NCI-H2196 treated with DMSO at 0.1 percent for 48 hours (cell line): ENCODE results near the gene RBM4B.
"Not testable (repeated sequence)": the region's sequence is repeated elsewhere in the genome, so short reads cannot be mapped to it uniquely, and the experiment has no call there.

Source experiments
- DNase-seq: peaks from one replicate; lab custom pipeline; 2025; ENCODE audit not compliant: unreplicated experiment; lab: John Stamatoyannopoulos, UW

Gene RBM4B

DNA sequence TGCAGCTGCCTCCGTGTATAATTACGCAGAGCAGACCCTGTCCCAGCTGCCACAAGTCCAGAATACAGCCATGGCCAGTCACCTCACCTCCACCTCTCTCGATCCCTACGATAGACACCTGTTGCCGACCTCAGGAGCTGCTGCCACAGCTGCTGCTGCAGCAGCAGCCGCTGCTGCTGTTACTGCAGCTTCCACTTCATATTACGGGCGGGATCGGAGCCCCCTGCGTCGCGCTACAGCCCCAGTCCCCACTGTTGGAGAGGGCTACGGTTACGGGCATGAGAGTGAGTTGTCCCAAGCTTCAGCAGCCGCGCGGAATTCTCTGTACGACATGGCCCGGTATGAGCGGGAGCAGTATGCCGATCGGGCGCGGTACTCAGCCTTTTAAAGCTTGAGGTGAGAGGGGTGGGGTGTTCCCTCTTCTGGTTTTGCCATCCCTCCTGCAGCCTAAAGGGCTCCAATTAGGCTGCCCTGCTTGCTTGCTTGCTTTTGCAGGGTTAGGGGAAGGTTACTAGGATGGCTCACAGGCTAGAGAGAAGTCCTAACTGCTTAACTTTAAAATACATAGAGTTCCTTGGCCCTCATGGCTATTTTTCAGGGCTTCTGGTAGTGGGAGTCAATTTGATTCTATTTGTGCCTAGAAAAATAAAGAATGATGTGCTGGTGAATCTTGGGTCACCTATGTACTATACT lies 33.8 kb downstream of the RBM4B start:
- no peak for DNase-seq

DNA sequence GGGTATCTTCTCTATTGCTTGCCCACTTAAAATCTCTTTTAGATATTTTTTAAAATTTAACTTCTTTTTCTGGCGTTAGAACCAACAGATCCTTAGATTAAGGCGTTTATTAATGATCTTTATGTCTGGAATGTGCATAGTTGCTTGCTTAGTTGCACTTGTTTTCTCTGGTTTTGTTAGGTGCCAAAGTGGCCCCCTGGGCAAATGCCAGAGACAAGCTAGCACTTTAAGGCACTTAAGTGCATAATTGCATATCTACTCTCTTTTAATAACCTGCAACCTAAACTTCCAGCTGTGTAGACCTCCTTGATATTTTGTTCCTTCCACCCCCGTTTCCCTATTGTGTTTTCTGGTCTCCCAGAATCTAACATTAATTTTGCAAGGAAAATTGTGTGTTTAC lies 35.9 kb downstream of the RBM4B start:
- DNase-seq: no peak

DNA sequence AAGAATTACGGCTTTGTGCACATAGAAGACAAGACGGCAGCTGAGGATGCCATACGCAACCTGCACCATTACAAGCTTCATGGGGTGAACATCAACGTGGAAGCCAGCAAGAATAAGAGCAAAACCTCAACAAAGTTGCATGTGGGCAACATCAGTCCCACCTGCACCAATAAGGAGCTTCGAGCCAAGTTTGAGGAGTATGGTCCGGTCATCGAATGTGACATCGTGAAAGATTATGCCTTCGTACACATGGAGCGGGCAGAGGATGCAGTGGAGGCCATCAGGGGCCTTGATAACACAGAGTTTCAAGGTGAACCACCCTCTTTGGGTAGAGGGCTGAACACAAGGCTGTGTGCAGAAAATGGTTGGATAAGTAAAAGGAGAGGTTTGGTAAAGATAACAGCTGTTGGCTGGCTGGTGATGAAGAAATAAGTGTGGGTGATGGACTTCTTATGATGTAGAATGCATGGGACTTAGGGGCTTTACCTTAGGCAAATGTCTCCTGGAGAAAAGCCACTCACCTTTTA lies 37.8 kb downstream of the RBM4B start:
- DNase-seq: not testable (repeated sequence)

DNA sequence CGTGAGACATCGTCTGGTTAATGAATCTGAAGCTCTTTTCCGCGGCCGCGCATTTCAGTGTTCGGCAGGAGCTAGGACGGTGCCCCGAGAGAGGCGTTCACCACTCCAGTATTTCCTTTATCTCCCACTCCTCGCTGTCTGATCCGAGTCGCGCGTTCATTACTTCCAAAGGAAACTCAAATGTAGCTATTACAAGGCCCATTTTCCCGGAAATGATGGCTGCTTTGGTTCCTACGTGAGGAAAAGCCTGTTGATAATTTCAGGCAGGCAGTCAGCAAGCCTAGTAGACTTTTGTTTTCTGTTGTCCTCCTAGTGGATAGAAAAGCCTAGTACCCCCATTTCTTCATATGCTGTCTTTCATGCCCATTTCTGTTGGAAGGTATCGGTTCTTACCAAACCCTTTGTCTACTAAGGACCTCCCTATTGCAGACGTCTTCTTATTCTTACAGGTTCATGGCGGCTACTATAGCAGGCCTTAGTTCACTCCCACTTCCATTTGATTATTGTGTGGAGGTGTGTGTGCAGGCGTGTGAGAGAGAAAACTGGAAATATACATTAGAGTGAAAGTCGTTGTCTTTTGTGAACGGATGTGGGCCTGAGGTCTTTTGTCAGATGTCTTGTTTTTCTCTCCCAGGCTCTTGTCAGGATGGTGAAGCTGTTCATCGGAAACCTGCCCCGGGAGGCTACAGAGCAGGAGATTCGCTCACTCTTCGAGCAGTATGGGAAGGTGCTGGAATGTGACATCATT lies 38.4 kb downstream of the RBM4B start:
- DNase-seq: no peak

DNA sequence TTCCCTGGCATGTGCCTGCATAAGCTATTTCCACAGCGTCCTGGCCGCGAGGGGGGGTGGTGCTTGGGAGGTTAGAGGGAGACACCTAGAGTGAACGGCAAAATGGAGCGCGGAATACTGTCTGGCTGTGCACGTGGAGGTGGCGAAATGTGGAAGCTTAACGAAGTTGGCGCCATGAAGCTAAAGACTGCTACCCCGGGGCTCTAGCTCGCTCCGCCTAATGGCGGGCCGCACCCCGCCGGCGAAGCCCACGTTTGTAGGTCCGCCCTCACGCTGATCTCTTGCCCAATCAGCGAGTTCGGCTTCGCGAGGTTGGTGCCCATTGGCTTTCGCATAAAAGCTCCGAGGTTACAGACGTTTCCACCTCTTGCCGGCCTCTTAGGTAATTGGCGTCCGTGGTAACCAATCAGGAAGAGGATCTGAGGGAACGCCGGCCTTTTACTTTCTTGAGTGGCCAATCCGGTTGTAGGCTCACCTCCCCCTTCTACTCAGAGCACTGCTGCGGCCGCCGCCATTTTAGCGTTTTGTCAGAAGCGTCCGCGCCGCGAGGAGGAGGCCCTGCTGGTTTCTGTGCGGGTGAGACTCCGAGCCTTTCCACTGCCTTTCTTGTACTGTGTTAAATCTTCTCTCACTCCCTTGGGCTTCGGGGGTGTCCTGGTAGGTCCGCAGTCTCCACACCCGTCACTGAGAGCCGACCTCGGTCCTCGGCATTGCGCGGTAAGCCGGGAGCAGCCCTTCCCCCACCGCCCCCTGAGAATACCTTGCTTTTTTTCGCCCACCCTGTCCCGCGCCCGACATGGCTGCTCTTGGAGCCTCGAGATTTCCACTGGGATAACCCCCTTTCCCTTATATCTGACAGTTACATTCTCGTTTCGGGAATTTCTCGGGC lies 39.3 kb downstream of the RBM4B start, which contains the start of gene RBM4:
Gene RBM4 (plus strand): TSS at position 527 of the 889 bp plus-strand sequence. CDS start 1,009 bp downstream, outside the sequence.
- DNase-seq: peak; percentile 98

DNA sequence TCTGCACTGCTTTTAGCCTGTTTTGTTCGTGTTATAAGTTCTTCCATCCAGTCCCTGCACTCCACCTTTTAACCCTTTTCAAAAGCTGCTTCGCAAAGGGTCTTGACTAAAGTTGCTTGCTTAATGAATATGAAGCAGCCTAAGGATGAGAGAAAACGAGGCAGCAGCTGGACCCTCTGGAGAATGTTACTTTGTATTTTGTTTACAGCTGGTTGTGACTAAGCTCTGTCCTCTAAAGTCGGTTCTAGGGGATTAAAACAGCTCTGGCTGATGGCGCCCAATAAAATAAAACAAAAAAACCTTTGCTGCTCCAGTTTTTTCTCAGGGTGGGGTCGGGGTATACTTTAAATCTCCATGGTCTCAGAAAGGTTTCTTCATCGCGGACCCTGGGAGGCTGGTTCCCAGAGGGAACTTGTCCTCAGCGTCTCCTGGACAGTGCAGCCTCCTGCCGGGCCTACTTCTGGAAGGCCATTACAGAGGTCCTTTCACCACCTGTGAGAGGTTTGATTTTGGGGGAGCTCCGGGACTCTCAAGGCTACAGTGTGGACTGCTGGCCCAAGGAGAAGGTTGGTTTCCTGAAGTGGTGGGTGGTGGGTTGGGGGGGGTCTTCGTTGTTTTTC lies 40.0 kb downstream of the RBM4B start:
- no peak for DNase-seq

DNA sequence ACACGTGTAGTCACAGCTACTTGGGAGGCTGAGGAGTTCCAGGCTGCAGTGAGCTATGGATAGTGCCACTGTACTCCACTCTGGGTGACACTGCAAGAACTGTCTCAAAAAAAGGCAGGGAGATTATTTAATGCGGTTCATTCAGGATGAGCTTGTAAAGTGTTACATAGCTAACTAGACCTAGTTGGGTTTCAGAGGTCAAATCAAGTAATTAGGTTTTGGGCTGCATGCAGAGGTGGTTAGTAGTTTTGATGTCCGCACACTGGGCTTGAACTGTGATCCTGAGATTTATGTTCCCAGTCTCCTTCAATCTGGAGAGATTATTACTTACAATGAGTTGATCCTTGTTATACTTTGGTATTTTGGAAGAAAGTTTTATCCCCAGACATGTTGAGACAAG lies 41.3 kb downstream of the RBM4B start:
- DNase-seq: no peak

DNA sequence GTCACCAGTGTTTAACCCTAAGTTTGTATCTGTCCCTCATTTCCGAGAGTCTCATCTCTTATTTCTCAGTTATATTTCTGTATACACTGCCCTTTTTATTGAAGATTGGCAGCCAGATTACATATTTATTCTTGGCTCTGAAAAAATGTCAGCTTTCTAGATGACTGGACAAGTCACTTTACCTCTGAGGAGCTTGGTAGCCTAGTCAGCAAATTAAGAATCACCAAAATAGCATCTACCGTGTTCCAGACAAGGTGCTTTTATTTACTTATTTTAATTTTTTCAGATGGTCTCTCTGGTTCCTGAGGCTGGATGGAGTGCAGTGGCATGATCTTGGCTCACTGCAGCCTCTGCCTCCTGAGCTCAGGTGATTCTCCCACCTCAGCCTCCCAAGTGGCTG lies 44.7 kb downstream of the RBM4B start:
- no peak for DNase-seq

DNA sequence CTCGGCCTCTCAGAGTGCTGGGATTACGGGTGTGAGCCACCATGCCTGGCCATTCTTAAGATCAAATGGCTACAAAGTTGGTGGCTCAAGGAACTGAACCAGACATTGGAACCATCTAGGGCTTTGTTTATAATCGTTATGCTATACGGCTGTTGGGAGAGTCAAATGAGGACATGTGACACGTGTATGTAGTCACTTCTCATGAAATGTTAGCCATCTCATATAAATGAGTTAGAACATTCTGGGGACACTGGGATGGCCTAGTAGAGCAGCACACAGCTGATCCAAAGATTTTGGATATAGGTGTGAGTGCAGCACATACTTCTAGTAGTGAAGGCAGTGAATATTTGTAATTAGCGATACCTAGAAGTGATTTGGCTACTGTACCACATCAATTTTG lies 45.8 kb downstream of the RBM4B start:
- DNase-seq: no peak

DNA sequence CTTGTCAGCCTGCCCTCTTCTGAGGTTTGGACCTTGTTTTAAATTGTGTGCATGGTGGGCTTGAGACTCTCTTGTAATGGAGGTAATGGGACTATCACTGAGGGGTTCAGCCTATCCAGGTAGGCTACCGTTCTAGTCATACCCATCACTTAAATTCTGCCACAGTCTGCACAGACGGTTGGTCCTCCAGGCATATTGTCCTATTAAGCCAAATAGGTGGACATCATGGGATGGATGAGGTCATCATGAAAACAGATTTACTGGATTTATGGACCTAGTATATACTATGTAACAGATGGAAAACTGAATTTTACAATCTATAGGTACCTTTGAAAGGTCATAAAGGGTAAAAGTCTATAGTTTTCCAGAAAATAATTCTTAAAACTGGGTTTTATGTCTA lies 48.3 kb downstream of the RBM4B start:
- DNase-seq: no peak

DNA sequence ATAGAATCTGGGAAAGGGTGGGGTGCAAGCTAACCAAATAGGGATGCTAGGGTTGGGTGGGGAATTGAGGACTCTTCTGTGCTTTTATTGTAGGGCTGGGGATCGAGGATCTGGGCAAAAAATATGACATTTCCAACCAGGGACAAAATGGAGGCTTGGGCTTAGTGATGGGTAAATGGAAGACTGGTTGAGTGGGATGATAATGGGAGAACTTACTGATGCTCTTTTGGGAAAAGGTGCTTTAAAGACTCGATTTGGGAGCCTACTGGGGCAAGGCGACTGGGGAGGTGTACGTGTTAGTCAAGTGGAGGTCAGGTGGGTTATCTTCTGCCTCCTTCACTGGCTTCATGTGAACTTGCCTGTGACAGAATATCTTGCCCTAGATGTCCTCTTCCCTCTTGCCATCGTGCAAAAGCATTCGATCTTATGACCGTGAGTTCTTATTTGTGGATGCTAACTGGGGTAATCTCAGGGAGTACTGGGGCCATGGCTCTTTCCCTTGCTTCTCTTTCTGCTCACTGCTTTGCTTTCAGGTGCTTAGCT lies 49.6 kb downstream of the RBM4B start:
- DNase-seq: no peak

DNA sequence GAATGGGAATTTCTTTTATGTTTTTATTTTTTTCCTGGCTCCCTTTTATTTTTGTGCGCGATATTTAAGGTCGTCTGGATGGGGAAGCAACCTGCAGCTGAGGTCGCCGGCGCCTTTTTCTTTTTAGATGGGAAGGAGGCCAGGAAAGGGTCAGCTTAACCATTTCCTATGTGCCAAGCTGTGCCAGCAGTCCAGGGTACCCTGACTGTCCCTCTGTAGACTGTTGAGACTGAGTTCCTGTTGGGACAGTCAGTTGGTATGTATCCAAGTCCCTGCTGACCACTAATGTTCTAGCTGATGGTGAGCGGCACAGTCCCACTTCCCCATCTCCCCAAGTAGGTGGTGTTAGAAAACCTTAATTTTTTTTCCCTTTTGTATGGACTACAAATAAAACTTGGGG lies 50.8 kb downstream of the RBM4B start:
- DNase-seq: no peak

DNA sequence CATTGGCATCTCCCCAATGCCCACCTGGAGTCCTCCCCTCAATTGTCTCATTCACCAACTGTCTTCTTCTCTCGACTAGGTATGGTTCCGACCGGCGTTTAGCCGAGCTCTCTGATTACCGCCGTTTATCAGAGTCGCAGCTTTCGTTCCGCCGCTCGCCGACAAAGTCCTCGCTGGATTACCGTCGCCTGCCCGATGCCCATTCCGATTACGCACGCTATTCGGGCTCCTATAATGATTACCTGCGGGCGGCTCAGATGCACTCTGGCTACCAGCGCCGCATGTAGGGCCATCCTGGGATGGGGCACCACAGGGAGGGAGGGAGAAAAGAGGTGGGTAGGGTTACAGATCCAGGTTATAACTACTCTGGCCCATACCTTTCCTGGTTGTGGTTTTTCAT lies 51.3 kb downstream of the RBM4B start:
- DNase-seq: no peak

DNA sequence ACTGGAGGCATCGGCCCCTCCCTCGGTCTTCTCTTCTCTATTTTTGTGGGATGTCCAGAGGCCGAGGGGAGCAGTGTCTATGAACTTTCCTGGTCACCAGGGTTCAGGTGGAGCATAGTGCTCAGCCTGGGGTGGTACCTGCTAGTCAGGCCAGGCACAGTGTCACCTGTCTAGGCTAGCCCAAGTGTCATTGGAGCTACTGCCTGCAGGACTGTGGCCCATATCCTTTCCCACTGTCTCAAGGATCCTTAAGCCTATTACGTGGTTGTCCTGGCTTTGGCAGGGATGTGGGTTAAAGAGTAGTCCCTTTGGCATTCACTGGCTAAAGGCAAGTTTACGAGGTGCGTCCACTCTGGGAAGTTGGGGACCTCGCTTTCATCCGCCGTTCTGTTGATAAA lies 51.9 kb downstream of the RBM4B start:
- no peak for DNase-seq

DNA sequence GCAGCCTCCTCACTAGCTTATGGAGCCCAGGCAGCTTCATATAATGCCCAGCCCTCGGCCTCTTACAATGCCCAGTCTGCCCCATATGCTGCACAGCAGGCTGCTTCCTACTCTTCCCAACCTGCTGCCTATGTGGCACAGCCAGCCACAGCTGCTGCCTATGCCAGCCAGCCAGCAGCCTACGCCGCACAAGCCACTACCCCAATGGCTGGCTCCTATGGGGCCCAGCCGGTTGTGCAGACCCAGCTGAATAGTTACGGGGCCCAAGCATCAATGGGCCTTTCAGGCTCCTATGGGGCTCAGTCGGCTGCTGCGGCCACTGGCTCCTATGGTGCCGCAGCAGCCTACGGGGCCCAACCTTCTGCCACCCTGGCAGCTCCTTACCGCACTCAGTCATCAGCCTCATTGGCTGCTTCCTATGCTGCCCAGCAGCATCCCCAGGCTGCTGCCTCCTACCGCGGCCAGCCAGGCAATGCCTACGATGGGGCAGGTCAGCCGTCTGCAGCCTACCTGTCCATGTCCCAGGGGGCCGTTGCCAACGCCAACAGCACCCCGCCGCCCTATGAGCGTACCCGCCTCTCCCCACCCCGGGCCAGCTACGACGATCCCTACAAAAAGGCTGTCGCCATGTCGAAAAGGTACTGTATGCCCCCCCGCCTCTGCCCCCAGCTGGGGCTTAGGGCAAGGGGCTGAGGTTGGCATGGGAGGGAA lies 52.5 kb downstream of the RBM4B start:
- no peak for DNase-seq

DNA sequence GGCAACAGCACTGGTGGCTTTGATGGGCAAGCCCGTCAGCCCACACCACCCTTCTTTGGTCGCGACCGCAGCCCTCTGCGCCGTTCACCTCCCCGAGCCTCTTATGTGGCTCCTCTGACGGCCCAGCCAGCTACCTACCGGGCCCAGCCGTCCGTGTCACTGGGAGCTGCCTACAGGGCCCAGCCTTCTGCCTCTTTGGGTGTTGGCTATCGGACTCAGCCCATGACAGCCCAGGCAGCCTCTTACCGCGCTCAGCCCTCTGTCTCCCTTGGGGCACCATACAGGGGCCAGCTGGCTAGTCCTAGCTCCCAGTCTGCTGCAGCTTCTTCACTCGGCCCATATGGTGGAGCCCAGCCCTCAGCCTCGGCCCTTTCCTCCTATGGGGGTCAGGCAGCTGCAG lies 53.2 kb downstream of the RBM4B start:
- DNase-seq: no peak

DNA sequence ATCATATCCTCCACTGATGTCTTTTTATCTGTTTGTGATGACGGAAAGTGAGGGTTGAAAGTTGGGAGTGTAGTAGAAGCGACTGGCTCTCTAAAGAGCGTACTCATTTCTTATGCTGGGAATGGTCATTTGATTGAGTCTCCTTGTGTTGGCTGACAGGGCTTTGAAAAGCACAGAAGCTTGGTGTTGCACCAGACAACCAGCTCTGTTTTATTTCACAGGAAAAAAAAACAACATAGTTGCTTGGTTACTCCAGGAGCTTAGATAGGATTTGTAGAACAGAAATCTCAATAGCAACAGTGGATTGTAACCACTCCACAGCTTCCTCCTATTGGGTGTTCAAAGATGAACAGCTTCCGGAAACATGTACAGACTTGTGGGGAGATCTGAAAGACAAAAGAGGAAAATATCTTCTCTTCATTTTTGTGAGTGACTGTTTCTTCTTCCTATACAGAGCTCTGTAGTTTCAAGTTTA lies 58.6 kb downstream of the RBM4B start:
- no peak for DNase-seq

DNA sequence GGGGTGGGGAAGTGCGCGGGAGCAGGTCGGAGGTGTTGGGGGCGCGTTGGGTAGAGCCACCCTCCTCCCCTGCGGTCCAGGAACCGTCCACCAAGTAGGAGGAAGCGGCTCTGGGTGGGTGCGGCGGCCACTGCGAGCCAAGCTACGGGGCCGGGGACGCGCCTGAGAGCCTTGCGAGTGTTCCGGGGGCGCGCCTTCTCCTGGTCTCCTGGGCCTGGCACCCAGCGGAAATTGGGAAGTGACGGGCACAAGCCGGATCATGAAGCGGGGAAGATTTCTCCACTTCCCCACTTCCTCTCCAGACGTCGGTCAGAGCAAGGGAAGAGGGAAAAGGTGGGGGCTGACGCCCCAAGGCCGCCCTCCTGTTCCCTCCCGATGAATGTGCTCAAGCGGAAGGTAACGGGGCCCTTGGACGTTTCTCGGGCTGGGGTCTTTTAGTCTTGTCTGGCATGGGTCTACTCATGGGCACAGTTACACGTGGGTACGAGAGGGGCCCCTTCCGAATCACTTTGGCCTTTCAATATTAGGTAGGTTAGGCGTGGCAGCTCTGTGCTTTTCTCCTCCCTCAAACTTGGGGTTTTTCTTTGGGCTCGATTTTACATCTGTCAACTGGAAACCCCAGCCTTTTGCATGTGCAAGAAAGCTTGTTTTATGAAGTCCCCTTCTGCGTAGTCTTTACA lies 60.4 kb downstream of the RBM4B start:
- no peak for DNase-seq

DNA sequence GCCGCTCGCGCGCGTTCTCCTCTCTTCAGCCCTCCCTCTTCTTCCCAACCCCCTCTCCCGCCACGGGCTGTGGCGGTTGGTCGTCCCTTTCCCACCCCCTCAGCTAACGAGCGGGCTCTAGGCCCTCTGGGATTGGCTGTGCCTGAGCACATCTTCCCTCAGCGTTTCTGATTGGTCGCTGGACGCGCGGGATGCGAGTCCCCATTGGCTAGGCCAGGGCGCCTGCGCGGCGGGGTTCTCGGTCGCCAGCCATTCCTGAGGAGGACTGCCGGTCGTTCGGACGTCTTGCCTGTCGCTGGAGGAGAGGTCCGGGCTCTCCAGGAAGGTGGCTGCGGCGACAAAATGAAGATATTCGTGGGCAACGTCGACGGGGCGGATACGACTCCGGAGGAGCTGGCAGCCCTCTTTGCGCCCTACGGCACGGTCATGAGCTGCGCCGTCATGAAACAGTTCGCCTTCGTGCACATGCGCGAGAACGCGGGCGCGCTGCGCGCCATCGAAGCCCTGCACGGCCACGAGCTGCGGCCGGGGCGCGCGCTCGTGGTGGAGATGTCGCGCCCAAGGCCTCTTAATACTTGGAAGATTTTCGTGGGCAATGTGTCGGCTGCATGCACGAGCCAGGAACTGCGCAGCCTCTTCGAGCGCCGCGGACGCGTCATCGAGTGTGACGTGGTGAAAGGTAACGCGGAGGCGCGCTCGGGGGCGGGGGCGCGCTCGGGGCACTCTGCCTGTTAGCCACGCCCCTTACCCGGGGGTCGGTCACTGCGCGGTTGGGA lies 61.1 kb downstream of the RBM4B start, which contains the start of gene RBM14:
Gene RBM14 (plus strand): TSS at position 252 of the 776 bp plus-strand sequence. CDS start 91 bp downstream, at position 343.
- peak; percentile 98 for DNase-seq
